GM20431 (cell line): ENCODE measurements around the gene GOLIM4.
"Not testable (repeated sequence)": the region's sequence is repeated elsewhere in the genome, so short reads cannot be mapped to it uniquely, and the experiment has no call there.

Source experiments
- in situ Hi-C: fragments of 300-500 bp; cut with MseI, MboI; formaldehyde crosslinking; loops from one replicate; pipeline ENCODE4 v1.15.0; 2020; ENCODE audit warnings: low sequenced_read_pairs; ENCODE audit not compliant: unreplicated experiment

The GOLIM4 gene

DNA sequence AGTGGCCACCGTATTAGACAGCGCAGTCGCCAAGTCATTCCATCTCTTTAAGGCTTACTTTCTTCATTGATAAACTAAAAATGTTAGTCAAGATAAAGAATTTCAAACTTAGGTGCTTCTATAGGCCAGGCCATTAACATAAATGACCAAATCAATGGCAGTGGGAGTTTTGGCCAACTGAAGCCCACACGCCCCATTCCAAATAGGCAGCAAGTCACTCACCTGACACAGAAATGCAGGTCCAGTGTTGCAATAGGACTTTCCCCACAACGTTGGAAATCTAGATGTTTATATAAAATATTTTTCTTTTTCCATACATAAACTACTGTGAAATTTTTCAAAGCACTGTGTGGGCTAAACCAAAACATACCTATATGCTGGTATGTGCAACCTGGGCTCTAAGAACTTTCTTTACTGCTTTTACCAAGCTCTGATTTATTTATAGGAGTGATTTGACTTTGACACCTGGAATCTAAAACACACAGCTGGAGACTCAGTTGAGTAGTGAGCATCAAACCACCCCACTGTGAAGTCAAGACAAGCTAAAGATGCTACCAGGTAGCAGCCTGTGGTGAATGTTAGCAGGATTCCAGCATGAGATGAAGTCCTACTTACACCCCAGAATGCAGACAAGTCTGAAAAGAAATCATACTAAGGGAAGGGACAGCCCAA, 15.1 kb downstream of the GOLIM4 start:
- in situ Hi-C loops = no loop called here

DNA sequence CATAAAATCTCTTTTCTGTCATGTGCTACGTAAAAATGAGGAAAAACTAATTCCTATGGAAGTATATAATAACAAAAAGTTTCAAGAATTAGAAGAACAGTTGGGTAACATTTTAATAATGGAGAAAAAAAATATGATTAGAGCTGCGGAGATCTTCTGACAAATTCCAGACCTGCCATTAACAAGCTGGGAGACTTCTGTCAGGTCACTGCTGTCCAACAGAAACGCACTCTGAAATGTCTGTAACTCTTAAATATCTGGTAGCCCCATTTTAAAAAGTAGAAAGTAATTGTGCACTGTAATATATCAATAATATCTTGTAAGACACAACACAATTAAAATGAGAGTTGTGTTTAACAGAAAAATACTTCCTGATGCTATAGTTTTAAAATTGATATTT, 15.7 kb downstream of the GOLIM4 start:
- in situ Hi-C loops = no loop called here

DNA sequence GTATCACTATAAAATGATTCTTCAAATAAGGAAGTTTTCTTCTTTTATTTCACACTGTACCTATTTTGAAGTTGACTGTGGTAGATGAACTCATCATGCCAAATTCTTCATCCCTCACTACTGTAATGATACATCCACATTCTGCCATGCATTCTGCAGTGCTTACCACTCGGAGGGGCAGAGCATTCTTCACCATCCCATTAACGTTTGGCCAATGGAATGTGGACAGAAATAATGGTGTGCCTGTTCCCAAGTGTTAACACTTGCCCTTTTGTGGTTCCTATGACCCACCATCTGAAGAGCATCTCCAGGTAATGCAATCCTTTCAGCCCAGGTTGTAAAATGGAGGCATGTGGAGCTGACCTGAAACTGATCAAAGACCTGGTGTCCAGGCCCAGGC, 18.6 kb downstream of the GOLIM4 start:
- in situ Hi-C loops = no loop called here

DNA sequence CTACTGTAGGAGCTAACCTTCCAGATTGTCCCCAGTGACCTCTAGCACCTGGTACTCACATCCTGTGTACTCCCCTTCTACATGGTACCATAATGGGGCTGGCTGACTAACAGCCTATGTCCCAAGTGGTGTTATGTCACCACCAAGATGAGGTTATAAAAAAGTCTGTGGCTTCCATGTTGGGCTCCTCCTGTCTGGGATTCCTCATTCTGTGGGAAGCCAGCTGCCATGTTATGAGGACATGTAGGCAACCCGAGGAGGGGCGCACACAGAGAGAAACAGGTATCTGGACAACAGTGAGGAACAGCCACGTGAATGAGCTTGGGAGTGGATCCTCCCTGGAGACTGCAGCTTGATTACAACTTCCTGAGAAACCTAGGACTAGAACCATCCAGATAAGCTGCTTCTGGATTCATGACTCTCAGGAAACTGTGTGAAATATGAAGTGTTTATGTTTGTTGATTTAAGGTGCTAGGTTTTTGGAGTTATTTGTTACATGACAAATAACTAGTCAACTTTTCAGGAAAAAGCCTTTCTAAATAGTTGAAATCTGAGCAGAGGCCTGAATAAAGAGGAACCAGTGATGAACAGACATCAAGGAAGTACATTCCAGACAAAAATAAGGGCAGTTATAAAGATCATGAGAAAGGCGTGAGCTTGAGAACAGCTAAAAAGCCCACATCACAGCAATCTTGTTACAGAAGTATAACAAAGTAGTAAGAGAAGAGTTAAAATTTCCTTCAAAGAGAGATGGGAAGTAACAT, 21.7 kb downstream of the GOLIM4 start:
- in situ Hi-C loops = no loop called here

DNA sequence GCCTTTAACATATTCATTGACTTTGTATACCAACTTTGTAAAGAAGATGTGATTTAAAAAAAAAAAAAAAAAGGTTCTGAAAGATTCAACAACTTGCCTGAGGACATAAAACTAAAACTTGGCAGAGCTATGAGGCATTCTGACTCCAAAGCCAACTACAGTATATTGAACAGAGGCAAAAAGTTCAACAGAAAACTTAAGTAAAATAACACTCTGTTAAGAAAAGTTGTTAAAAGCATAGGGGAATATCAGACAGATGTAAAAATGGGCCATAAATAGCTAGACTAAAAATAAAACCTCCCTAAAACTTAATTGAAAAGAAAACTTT, 23.4 kb downstream of the GOLIM4 start:
- in situ Hi-C loops = no loop called here

DNA sequence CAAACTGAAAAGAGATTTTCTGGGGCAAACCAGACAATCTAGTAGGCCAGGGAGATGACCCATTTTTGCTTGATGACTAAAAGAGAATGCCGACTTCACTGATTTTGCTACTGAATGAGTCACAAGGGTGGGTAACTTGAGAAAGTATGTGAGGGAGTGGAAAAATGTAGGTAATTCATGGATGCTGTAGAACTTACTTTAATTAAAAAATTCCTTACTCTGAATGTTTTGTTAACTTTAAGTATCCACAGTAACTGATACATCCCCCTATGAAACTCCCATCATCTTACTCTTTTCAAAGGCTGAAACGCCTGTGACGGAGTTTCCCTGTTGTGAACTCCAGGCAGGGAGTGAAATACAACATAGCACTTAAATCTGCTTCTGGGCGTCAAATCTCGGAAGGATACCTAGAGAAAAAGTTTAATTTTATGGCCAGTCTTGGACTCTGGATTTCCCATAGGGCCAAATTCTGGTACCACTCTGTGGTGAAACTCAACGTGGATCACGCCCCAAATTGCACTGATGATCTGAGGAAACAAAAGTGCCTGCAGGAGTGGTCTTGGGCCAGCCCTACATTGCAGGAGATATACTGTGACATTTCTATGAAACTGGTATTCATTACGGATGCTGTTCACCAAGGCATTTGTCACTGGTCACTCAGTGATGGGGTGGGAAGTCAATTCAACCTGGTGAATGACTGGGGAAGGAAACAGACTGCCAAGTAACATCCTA, 24.0 kb downstream of the GOLIM4 start:
- in situ Hi-C loops = no loop called here

DNA sequence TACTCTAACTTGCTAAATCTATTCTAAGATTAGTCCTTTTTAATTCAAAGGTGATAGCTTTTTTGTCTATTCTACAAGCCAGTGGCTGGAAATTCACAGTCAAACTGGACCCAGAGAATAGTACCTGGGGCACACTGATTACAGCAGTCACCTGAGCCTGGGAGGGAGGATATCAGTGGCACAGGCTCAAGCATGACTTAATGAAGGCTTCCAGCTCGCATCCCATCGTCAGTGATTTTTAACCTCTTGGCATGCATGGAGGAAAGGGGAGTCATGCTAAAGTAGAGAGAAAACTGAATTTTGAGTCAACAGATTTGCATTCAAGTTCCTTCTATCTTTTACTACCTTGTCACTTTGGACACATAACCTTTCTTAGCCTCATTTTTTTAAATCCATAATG, 24.8 kb downstream of the GOLIM4 start:
- in situ Hi-C loops = no loop called here

DNA sequence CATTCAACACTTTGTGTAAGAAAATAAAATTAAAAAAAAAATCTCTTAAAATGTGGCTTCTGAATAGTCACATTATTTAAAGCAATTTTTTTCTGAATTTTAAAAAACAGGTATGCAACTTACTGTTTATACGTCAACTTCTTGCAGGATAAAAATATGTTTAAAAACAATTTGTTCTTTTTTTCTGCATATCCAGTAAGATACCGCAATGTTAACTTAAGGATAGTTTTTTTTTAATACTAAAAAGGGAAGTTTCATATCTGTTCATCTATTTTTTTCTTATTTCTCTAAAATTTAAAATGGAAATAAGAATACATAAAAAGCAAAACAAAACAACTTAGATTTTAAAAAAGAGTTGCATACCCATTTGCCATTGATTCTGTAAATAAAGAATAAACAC, 27.4 kb downstream of the GOLIM4 start:
- in situ Hi-C loops = no loop called here

DNA sequence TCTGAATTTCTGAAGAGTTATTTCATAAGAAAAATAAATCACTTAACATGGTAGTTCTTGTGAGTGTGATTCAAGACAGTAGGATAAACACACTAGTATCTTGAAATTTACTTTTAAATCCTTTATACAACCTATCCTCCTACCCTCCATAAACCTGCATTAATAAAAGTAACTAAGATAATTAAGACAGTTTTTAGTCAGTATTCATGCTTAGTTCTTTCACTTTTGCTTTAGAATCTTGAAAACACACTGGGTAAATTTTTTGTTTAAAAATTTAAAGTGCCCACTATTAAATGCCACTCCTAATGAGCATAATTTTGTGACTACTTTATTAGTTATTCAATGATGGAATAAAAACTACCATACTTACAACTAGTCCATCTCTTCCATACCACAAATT, 28.8 kb downstream of the GOLIM4 start:
- in situ Hi-C loops = no loop called here

DNA sequence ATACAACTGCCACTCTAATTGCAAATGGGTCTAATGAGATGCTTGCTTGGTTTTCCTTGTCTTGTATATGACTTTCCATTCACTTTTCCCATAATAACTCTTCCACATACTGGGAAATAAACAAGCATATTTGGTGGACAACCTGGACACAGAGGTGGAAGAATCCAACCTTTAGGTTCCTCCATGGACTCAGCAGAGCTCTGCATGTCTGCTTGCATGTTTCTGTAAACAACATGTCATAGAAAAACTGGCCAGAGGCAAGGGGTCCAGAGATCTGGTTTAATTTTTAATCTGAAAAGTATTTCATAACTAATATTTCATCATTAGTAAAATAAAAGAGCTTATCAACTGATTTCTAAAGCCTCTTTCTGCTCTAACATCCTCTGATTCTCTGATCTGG, 30.2 kb downstream of the GOLIM4 start:
- in situ Hi-C loops = no loop called here

DNA sequence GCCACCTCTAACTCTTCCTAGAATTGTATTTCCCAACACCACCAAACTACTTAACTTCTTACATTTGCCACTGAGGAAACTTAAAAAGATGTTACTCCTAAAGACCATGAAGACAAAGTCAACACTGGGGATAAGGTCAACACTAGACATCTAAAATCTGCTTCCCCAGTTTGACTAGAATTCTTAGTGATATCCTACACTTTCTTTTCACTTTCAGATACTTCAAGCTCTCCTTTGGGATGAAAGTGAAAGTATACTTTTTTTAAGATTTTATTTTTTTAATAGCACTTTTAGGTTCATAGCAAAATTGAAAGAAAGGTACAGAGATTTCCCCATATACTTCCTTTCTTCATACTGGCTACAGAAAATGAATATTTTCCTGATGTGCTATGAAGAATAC, 32.6 kb downstream of the GOLIM4 start:
- in situ Hi-C loops = no loop called here

DNA sequence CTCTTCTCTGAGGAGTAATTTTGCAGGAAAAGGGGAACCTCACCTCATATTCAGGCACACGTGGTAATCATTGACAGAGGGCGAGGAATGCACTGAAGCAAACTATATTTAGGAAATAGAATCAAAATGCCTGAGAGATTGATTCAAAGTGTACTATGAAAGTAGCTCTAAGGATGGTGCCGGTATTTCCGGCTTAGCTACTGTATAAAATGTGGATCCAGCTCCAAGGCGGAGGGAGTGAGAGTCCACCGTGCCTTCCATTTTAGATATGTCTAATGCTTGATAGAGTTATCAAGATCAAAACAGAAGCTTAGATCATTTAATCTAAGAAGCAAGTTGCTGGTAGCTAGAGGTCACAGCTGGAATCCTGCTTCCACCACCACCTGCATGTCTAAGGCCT, 33.0 kb downstream of the GOLIM4 start:
- in situ Hi-C loops = no loop called here

DNA sequence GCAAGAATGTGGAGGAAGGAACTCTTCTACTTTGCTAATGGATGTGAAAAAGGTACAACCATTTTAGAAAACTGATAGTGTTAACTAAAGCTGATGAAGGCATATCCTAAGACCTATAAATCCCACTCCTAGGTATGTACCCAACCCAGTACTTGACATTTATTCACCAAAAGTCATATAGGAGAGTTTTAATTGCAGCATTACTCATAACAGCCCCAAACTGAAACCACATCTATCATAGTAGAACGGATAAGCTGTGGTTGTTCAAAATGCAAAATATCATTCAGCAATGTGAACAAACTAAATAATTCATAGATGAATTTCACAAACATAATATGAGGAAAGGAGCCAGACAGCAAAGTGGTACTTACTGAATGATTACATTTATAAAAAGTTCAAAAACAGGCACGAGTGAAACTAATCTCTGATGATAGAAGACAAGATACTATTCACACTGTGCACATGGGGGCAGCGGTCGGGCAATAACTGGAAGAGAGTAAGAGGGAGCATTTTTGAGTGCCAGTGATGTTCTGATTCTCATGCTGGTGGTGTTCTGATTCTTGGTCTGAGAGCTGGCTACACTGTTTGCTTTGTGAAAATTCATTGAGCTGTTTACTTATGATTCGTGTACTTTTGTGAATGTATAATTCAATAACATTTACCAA, 34.3 kb downstream of the GOLIM4 start:
- in situ Hi-C loops = no loop called here

DNA sequence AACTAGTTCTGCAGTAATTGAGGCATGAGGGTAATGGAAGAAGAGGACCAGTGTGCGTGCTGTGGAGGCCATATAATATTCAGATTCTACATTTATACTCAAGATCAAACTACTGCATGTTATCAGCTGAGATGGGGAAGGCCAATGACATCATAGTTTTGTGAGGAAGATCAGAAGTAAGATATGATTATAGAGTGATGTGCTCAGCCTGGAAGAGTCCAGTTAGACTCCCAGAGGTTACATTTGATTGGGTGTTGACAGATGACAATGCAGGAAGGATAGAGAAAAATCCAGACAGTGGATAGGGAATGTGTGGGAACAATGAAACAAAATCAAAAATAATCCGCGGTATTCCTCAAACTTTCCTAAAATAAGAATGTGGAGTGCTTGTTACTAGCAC, 35.4 kb downstream of the GOLIM4 start:
- in situ Hi-C loops = no loop called here

DNA sequence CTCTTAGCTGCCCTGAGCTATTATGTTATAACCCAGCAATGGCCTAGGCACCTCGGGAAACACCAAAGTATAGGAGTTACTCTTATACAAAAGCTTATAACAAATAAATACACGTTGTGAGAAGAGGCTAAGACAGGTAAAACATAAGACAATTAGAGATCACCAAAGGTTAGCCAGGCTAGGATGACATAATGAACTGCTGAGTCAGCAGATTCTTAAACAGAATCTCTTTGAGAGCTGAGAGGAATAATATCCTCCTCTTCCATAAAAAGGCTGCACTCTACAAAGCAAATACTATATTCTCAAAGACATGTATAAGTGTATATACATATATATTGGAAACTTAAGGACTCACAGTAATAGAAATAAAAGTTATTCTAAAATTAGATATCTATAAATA, 37.2 kb downstream of the GOLIM4 start:
- in situ Hi-C loops = no loop called here

DNA sequence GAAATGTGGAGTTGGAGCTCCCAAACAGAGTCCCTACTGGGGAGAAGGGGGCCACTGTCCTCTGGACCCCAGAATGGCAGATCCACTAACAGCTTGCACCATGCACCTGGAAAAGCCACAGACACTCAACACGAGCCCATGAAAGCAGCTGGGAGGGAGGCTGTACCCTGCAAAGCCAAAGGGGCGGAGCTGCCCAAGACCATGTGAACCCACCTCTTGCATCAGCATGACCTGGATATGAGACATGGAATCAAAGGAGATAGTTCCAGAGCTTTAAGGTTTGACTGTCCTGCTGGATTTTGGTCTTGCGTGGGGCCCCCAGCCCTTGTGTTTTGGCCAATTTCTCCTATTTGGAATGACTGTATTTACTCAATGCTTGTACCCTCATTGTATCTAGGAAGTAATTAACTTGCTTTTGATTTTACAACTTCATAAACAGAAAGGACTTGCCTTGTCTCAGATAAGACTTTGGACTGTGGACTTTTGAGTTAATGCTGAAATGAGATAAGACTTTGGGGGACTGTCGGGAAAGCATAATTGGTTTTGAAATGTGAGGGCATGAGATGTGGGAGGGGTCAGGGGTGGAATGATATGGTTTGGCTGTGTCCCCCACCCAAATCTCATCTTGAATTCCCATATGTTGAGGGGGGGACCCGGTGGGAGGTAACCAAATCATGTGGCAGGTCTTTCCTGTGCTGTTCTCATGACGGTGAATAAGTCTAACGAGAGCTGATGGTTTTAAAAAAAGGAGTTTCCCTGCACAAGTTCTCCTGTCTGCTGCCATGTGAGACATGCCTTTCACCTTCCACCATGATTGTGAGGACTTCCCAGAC, 39.1 kb downstream of the GOLIM4 start:
- in situ Hi-C loops = not testable (repeated sequence)

DNA sequence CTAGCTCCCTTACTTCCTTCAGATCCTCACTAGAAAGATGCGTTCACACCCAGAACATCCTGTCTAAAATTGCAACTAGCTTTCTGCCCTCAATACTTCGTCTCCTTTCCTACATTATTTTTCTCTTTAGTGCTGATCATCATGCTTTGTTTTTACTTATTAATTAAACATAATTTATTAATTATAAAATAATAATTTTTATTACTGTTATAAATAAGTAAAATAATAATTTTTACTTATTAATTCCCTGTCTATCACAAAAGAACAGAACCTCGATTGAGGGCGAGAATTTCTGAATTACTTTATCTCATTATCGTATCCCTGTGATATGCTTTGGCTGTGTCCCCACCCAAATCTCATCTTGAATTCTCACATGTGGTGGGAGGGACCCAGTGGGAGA, 41.3 kb downstream of the GOLIM4 start:
- in situ Hi-C loops = no loop called here

DNA sequence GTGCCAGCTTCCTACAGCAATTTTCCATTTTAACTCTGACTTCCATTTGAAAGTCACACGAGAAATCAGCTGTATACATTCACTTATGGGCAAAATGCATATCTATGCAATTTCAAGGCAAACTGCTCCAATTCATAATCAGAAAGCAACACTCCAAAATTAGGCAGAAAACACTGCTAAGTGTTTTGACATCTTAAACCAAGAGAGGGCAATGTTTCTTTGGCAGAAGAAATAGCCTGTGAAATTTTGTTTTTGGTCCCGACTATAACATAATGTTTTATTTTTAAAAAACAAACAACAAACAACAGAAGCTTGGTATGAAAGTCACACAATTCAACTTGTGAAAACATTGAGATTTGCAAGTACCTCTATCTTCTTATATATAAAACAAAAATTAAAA, 42.6 kb downstream of the GOLIM4 start:
- in situ Hi-C loops = no loop called here

DNA sequence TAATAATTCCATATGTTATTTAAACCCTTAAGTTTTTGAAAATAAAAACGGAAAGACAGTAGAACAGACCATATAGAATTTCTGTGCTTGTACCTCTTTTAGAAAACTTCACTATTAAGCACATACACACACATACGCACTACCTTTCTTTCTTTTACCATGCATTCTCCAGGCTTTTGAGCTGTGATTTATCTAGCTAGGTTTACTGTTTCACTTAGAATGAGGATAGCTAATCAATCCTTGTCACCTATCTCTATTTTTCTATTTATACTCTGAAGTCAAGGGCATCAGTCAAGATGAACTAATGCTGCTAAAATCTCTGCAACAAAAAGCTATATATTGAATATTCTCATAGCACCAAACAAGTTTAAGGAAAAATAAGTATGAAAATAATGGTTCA, 43.2 kb downstream of the GOLIM4 start:
- in situ Hi-C loops = no loop called here
